Vagina (tissue), 2 donors: ENCODE results near the gene ZSCAN5A. TPM values are rescaled to one million over a fixed set of nuclear protein-coding genes. Genes with fewer than 3 reads are reported as not detected.
"Not testable (repeated sequence)": the region's sequence is repeated elsewhere in the genome, so short reads cannot be mapped to it uniquely, and the experiment has no call there.

ENCODE experiments used
- DNase-seq, 2 donors: peaks; one replicate each; pipeline ENCODE4 v3.0.0-alpha.2; 2017; ENCODE audit errors: extremely low spot score in 2 of 2
- H3K27ac ChIP-seq: fragments of 200-600 bp; sonication (generic); one replicate; pipeline ENCODE4 v1.5.1; 2019
- H3K27me3 ChIP-seq: fragments of 200-600 bp; sonication (generic); one replicate; pipeline ENCODE4 v1.5.1; 2019
- H3K36me3 ChIP-seq, 2 donors: fragments of 200-600 bp; sonication (generic); one replicate each; pipeline ENCODE4 v1.5.1; 2017 to 2019
- H3K4me1 ChIP-seq: fragments of 200-600 bp; sonication (generic); one replicate; pipeline ENCODE4 v1.5.1; 2019
- H3K4me3 ChIP-seq, 2 donors: fragments of 200-600 bp; sonication (generic); 1 replicate in 1 of 2; 2 replicates in 1 of 2; pipeline ENCODE4 v1.5.1; 2016 to 2019
- H3K9me3 ChIP-seq: fragments of 200-600 bp; sonication (generic); one replicate; pipeline ENCODE4 v1.5.1; 2019
- POLR2A ChIP-seq, 2 donors: fragments of 450-650 bp; IDR thresholded peaks; one replicate each; pipeline ENCODE4 v1.6.1; 2017; ENCODE audit warnings: antibody characterized with exemption in 2 of 2, mild to moderate bottlenecking in 2 of 2, moderate library complexity in 2 of 2
- POLR2AphosphoS5 ChIP-seq, 2 donors: sonication (generic); formaldehyde crosslinking; IDR thresholded peaks; one replicate each; pipeline ENCODE4 v1.9.0; 2017; ENCODE audit warnings: antibody characterized with exemption in 2 of 2, mild to moderate bottlenecking in 2 of 2, low read depth in 1 of 2; ENCODE audit not compliant: insufficient read depth in 1 of 2
- intact Hi-C: fragments of 100-400 bp; cut with DNase I; formaldehyde crosslinking; loops from one replicate; pipeline ENCODE4 v1.15.1; 2023
- total RNA-seq: library from RNA; depleted of rRNA; stranded (reverse); fragments of >200 nt; gene quantifications from one replicate; pipeline ENCODE4 v1.2.3, GENCODE V29; 2016
- TF ChIP-seq, protein P1 (sequence below), 3 experiments: fragments of 450-650 bp in 2 of 3; fragments of 200-600 bp in 1 of 3; sonication (generic) in 1 of 3; IDR thresholded peaks; one replicate each; pipeline ENCODE4 v1.5.1; 2017 to 2019; ENCODE audit warnings: antibody characterized with exemption in 3 of 3, mild to moderate bottlenecking in 2 of 3, moderate library complexity in 2 of 3

Gene ZSCAN5A
- total RNA-seq, 1 donor from 2014 or later = 2.7 TPM

DNA sequence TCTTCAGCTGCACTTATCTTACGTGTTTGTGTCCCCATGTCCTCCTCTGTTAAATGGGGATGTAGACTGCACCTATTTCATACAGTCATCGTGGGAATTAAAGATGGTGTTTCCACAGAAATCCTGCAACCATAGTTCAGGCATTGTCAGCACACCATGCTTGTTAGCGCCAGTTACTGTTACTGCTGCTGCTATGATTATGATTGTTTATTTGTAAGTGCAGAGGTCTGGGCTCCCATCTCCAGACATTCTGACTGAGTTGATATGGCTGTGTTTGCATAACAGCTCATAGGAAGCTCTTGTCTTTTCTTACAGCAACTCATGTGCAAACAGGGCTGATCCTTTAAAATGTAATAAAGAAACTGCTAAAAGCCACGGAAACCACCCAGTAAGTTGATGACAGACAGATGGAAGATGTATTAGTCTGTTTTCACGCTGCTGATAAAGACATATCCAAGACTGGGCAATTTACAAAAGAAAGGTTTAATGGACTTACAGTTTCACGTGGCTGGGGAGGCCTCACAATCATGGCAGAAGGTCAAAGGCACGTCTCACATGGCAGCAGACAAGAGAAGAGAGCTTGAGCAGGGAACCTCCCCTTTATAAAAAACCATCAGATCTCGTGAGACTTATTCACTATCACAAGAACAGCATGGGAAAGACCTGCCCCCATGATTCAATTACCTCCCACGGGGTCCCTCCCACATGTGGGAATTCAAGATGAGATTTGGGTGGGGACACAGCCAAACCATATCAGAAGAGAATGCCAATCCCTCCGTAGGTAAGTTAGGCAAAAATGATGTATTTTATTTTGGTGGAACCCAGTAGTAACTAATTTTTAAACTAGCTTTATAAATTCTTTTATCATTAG is 1.6 kb downstream of the ZSCAN5A start:
- Histone ChIP-seq H3K4me1 (peaks cover 17% of the 10 kb centered on the region), H3K9me3 (no peaks in the 10 kb centered on the region), H3K4me3 (no peak overlapping the region), H3K36me3 (no peaks in the 10 kb centered on the region), H3K27me3 (no peaks in the 10 kb centered on the region), H3K27ac (peak overlapping the region; percentile 90)
- intact Hi-C loops = no loop called here
- TF ChIP-seq, protein P1, sequence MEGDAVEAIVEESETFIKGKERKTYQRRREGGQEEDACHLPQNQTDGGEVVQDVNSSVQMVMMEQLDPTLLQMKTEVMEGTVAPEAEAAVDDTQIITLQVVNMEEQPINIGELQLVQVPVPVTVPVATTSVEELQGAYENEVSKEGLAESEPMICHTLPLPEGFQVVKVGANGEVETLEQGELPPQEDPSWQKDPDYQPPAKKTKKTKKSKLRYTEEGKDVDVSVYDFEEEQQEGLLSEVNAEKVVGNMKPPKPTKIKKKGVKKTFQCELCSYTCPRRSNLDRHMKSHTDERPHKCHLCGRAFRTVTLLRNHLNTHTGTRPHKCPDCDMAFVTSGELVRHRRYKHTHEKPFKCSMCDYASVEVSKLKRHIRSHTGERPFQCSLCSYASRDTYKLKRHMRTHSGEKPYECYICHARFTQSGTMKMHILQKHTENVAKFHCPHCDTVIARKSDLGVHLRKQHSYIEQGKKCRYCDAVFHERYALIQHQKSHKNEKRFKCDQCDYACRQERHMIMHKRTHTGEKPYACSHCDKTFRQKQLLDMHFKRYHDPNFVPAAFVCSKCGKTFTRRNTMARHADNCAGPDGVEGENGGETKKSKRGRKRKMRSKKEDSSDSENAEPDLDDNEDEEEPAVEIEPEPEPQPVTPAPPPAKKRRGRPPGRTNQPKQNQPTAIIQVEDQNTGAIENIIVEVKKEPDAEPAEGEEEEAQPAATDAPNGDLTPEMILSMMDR (IDR thresholded peaks at IDR 0.05) = no peak
- TF ChIP-seq POLR2A (IDR thresholded peaks at IDR 0.05) (no peak), POLR2AphosphoS5 (IDR thresholded peaks at IDR 0.05; ENCODE audit: insufficient read depth in 1 of 2, low read depth in 1 of 2) (no peak)
- DNase-seq = no peak

DNA sequence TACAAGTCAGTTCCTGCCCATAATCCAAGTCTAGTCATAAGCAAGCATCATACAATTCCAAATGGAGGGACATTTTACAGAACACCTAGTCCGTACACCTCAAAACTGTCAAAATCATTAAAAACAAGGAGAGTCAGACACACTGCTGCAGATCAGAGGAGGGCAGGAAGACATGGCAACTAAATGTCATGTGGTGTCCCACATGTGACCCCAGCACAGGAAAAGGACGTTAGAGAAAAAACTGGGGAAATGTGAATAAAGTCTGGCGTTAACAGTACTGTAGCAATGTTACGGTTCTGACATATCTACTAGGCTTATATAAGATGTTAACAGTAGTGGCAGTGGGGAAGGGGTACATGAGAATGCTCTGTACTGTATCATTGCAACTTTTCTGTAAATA is 2.3 kb downstream of the ZSCAN5A start:
- H3K36me3 ChIP-seq = no peaks in the 10 kb centered on the region
- H3K27ac ChIP-seq = no peak overlapping the region
- TF ChIP-seq, protein P1 (IDR thresholded peaks at IDR 0.05) = no peak
- TF ChIP-seq POLR2AphosphoS5 (IDR thresholded peaks at IDR 0.05; ENCODE audit: insufficient read depth in 1 of 2, low read depth in 1 of 2) (no peak), POLR2A (IDR thresholded peaks at IDR 0.05) (no peak)
- no peak overlapping the region for H3K4me3 ChIP-seq
- no peak for DNase-seq
- intact Hi-C loops = no loop called here
- H3K4me1 ChIP-seq = peaks cover 17% of the 10 kb centered on the region
- H3K27me3 ChIP-seq = no peaks in the 10 kb centered on the region
- no peaks in the 10 kb centered on the region for H3K9me3 ChIP-seq

DNA sequence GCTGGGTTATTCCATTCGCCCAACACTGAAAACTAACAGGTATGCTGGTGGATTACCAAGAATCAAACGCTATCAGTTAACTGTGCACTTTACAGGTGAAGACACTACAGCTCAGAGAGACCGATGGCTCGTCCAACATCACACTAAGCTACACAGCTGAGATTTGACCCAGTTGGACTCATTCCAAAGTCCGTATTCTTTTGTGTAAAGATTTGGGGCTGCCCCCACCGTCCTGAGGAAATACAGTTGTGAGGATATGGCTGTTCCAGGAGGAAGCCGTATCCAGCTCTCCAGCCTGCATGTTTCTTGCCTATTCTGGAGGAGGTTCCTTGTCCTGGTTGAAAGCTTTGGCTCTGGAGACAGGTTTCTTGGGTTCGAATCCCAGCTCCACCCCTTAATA is 4.2 kb downstream of the ZSCAN5A start:
- H3K27ac ChIP-seq = no peak overlapping the region
- H3K4me1 ChIP-seq = peaks cover 11% of the 10 kb centered on the region
- H3K27me3 ChIP-seq = no peaks in the 10 kb centered on the region
- DNase-seq = no peak
- H3K36me3 ChIP-seq = no peaks in the 10 kb centered on the region
- H3K9me3 ChIP-seq = no peaks in the 10 kb centered on the region
- H3K4me3 ChIP-seq = no peak overlapping the region
- intact Hi-C loops = no loop called here
- TF ChIP-seq, protein P1 (IDR thresholded peaks at IDR 0.05) = no peak
- TF ChIP-seq POLR2AphosphoS5 (IDR thresholded peaks at IDR 0.05; ENCODE audit: insufficient read depth in 1 of 2, low read depth in 1 of 2) = no peak
- TF ChIP-seq POLR2A (IDR thresholded peaks at IDR 0.05) = no peak

DNA sequence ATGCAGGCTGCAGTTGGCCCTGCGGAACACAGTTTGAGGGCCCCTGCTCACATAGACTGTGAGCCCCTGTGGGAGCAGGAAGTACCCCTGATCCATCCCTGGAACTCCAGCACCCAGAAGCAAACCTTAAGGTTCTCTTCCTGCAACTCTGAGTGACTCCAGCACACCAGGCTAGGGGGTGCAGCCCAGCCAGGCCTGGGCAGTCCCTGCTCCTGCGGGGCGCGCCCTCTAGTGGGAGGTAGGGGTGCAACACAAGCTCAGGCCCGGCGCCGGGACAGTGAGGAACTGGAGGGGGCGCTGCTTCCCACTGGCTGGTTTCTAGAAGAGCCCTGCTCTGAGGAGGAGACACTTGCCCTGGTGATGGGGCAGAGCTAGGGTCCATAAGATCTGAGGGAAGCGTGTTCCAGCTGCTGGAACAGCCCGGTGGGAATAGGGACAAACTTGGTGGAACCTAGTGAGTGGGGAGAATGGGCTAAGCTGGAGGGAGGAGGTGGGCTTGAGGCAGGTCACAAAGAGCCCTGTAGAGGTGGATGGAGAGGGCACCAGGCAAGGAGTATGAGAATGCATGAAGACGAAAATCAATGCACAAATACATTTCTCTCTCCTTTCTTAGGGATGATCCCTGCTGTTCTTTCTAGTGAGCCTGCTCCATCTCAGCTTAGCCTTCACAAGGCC is 5.0 kb downstream of the ZSCAN5A start:
- no peak for DNase-seq
- no peaks in the 10 kb centered on the region for H3K36me3 ChIP-seq
- H3K9me3 ChIP-seq = no peaks in the 10 kb centered on the region
- H3K27ac ChIP-seq = no peak overlapping the region
- no peaks in the 10 kb centered on the region for H3K27me3 ChIP-seq
- intact Hi-C loops = no loop called here
- TF ChIP-seq POLR2A (IDR thresholded peaks at IDR 0.05) (no peak), POLR2AphosphoS5 (IDR thresholded peaks at IDR 0.05; ENCODE audit: insufficient read depth in 1 of 2, low read depth in 1 of 2) (no peak)
- TF ChIP-seq, protein P1 (IDR thresholded peaks at IDR 0.05) = peak in 1 of 3 experiments; percentile 18
- no peak overlapping the region for H3K4me3 ChIP-seq
- peaks cover 10% of the 10 kb centered on the region for H3K4me1 ChIP-seq

DNA sequence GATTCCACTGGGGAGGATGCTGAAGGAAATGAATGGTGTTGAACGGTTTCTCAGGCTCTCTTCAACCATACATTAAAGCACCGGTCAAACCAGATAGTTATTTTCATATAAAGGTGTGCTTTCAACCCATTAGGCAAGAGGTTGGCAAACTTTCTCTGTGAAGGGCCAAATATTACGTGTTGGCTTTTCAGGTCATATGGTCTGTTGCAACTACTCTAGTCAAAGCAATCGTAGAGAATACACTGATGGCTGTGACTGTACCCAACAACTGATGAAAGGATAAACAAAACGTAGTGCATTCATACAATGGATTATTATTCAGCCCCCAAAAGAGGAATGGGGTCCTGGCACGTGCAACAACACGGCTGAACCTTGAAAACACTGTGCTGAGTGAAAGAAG is 5.8 kb downstream of the ZSCAN5A start:
- Histone ChIP-seq H3K4me3 (no peak overlapping the region), H3K9me3 (no peaks in the 10 kb centered on the region), H3K27me3 (no peaks in the 10 kb centered on the region), H3K27ac (no peak overlapping the region), H3K36me3 (no peaks in the 10 kb centered on the region), H3K4me1 (peaks cover 7% of the 10 kb centered on the region)
- intact Hi-C loops = no loop called here
- no peak for TF ChIP-seq POLR2AphosphoS5 (IDR thresholded peaks at IDR 0.05; ENCODE audit: insufficient read depth in 1 of 2, low read depth in 1 of 2)
- TF ChIP-seq, protein P1 (IDR thresholded peaks at IDR 0.05) = no peak
- no peak for TF ChIP-seq POLR2A (IDR thresholded peaks at IDR 0.05)
- DNase-seq = no peak

DNA sequence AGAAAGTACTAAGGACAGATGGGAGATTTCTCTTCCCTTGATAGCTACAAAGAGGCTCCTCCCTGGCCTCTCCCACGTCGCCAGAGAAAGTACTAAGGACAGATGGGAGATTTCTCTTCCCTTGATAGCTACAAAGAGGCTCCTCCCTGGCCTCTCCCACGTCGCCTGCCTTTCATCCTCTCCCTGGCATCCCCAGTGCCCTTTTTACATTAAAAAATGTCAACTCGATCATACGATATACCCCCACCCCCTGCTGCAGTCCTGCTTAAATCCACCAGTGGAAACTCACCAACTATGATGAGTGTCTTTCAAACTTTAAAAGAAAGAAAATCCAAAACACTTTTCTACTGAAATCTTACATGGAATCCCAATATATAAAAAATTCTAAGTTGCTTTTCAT is 7.6 kb downstream of the ZSCAN5A start:
- H3K27me3 ChIP-seq, H3K36me3 ChIP-seq, H3K4me1 ChIP-seq, H3K4me3 ChIP-seq, intact Hi-C loops, H3K9me3 ChIP-seq, DNase-seq: not testable (repeated sequence)
- peak overlapping the region; percentile 27 for H3K27ac ChIP-seq
